ENCODE data around the gene CCDC192.

The CCDC192 gene

DNA sequence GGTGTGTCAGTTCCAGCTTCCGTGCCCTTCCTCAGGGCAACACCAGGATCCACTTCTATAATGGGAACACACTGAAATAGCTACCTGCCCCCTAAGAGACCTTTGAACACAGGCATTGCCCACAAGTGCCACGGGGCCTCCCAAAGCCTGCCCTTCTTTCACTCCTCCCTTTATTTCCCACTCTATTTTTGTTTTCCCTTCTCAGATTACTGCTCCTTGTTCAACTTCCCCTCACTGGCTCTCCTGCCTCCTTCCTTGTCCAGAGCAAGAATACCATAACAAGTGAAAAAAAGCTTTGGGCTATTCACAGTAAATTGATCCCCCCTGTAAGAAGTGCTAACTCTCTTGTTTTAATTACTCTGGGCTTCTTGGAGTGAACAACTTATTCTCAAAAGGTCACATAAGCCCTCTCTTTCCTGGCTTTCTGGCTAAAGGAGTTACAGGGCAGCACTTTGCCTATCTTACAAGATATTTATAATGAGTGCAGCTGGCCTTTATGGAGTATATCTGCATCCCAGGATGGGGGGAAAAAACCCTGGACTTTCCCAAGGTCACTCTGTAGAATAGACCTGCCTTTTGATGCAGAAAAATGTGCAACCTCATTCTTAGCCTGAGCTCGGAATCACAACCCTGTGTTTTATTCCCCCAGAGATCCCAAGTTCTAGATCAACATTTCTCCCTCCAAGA, 43.0 kb upstream of the CCDC192 start (continued):
- TF ChIP-seq ZNF223 (tag by site-specific recombination; IDR thresholded peaks at IDR 0.05) (no peak), ZNF843 (tag by site-specific recombination; IDR thresholded peaks at IDR 0.05) (no peak), ZNF530 (tag by site-specific recombination; IDR thresholded peaks at IDR 0.05; ENCODE audit: low read depth) (no peak)
- TF ChIP-seq, protein P1, sequence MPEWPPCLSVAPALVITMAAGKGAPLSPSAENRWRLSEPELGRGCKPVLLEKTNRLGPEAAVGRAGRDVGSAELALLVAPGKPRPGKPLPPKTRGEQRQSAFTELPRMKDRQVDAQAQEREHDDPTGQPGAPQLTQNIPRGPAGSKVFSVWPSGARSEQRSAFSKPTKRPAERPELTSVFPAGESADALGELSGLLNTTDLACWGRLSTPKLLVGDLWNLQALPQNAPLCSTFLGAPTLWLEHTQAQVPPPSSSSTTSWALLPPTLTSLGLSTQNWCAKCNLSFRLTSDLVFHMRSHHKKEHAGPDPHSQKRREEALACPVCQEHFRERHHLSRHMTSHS (tag by site-specific recombination; IDR thresholded peaks at IDR 0.05): no peak

DNA sequence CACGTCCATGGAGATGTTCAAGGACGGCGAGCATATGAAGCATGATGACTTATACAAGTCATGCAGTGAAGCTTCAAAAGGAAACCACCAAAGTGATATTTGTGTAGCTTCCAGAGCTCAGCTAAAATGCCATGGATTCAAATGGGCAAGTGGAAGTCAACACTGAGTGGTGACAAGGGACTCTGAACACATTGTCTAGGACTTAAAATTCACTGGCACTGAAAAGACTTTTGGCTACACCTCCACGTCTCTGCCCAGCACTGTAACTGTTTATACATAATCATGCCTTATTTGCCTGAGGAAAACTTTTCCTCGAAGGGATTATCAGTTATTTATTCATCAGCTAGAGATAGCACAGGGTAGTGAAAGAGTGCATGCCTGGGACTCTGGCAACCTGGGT, 39.1 kb upstream of the CCDC192 start:
- POLR2A ChIA-PET: no interaction called here
- no peak overlapping the region for H3K4me3 ChIP-seq (ENCODE audit: low read depth, low read length)
- TF ChIP-seq ZNF138 (tag by site-specific recombination; IDR thresholded peaks at IDR 0.05; ENCODE audit: borderline replicate concordance): no peak
- TF ChIP-seq, protein P2, sequence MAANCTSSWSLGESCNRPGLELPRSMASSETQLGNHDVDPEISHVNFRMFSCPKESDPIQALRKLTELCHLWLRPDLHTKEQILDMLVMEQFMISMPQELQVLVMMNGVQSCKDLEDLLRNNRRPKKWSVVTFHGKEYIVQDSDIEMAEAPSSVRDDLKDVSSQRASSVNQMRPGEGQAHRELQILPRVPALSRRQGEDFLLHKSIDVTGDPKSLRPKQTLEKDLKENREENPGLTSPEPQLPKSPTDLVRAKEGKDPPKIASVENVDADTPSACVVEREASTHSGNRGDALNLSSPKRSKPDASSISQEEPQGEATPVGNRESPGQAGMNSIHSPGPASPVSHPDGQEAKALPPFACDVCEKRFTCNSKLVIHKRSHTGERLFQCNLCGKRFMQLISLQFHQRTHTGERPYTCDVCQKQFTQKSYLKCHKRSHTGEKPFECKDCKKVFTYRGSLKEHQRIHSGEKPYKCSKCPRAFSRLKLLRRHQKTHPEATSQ (tag by site-specific recombination; IDR thresholded peaks at IDR 0.05): no peak
- no peak for TF ChIP-seq ZNF624 (tag by site-specific recombination; IDR thresholded peaks at IDR 0.05)
- TF ChIP-seq, protein P3, sequence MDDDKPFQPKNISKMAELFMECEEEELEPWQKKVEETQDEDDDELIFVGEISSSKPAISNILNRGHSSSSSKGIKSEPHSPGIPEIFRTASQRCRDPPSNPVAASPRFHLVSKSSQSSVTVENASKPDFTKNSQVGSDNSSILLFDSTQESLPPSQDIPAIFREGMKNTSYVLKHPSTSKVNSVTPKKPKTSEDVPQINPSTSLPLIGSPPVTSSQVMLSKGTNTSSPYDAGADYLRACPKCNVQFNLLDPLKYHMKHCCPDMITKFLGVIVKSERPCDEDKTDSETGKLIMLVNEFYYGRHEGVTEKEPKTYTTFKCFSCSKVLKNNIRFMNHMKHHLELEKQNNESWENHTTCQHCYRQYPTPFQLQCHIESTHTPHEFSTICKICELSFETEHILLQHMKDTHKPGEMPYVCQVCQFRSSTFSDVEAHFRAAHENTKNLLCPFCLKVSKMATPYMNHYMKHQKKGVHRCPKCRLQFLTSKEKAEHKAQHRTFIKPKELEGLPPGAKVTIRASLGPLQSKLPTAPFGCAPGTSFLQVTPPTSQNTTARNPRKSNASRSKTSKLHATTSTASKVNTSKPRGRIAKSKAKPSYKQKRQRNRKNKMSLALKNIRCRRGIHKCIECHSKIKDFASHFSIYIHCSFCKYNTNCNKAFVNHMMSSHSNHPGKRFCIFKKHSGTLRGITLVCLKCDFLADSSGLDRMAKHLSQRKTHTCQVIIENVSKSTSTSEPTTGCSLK (tag by site-specific recombination; IDR thresholded peaks at IDR 0.05): no peak
- TF ChIP-seq ZNF133 (tag by site-specific recombination; IDR thresholded peaks at IDR 0.05): no peak
- TF ChIP-seq, protein P4, sequence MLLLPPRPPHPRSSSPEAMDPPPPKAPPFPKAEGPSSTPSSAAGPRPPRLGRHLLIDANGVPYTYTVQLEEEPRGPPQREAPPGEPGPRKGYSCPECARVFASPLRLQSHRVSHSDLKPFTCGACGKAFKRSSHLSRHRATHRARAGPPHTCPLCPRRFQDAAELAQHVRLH (tag by site-specific recombination; IDR thresholded peaks at IDR 0.05): no peak
- TF ChIP-seq ZNF529 (tag by site-specific recombination; IDR thresholded peaks at IDR 0.05; ENCODE audit: insufficient replicate concordance): no peak
- TF ChIP-seq ZNF292 (tag by site-specific recombination; IDR thresholded peaks at IDR 0.05; ENCODE audit: borderline replicate concordance, low read depth): no peak

DNA sequence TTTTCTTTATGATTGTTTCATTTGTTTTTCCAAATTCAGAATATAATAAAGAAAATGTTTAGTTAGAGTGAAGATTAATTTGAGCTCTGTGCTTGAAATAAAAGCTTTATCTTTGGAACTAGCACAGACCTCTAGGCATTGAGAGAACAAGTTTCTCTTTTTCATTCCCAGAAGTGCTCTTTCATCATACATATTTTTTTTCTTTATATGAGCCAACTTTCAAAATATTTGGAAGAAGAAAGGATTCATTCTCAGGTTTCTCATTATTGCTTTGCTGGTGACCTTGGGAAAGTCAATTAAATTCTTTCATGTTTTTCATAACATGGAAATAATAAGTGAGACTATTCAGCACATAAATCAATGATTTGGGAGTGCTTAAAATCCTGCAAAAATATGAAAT, 37.5 kb upstream of the CCDC192 start:
- ChIA-PET CTCF (interaction anchor here (1.1 kb wide), 1 partner anchor 101 kb away, joined by 3 read pairs; no protein-coding TSS in a partner anchor), POLR2A (no interaction called here)
- TF ChIP-seq ZBTB17 (tag by site-specific recombination; IDR thresholded peaks at IDR 0.05) (no peak), MYNN (tag by site-specific recombination; IDR thresholded peaks at IDR 0.05; ENCODE audit: borderline replicate concordance) (no peak)
- H3K36me3 ChIP-seq (ENCODE audit: control insufficient read depth in 2 of 2, insufficient read depth in 1 of 2, low read length in 2 of 2): no peaks in the 10 kb centered on the region
- no peak overlapping the region for H3K27ac ChIP-seq (ENCODE audit: extremely low read depth, low read depth, low read length)
- H3K4me3 ChIP-seq (ENCODE audit: low read depth, low read length): no peak overlapping the region
- H3K4me1 ChIP-seq (ENCODE audit: control insufficient read depth, insufficient read depth, low read length): no peaks in the 10 kb centered on the region
- no peaks in the 10 kb centered on the region for H3K9me3 ChIP-seq (ENCODE audit: control insufficient read depth, insufficient read depth, low read depth, low read length)

More for the DNA sequence above, 39.1 kb upstream of the CCDC192 start:
- H3K4me1 ChIP-seq (ENCODE audit: control insufficient read depth, insufficient read depth, low read length): peaks cover 4% of the 10 kb centered on the region; the same call in 1 of the 2 replicates
- CTCF ChIA-PET: interaction anchor here (0.7 kb wide), 1 partner anchor 223 kb away, joined by 3 read pairs; no protein-coding TSS in a partner anchor
- H3K9me3 ChIP-seq (ENCODE audit: control insufficient read depth, insufficient read depth, low read depth, low read length): no peaks in the 10 kb centered on the region
- H3K27ac ChIP-seq (ENCODE audit: extremely low read depth, low read depth, low read length): no peak overlapping the region
- no peaks in the 10 kb centered on the region for H3K36me3 ChIP-seq (ENCODE audit: control insufficient read depth in 2 of 2, insufficient read depth in 1 of 2, low read length in 2 of 2)
